Measurements from ENCODE around the gene PRRX2. TPM values are rescaled to one million over a fixed set of nuclear protein-coding genes. Genes with fewer than 3 reads are reported as not detected.

The PRRX2 gene
- total and polyA plus RNA-seq, 7 experiments from 2014 or later = 1.1 TPM; not detected in 6

DNA sequence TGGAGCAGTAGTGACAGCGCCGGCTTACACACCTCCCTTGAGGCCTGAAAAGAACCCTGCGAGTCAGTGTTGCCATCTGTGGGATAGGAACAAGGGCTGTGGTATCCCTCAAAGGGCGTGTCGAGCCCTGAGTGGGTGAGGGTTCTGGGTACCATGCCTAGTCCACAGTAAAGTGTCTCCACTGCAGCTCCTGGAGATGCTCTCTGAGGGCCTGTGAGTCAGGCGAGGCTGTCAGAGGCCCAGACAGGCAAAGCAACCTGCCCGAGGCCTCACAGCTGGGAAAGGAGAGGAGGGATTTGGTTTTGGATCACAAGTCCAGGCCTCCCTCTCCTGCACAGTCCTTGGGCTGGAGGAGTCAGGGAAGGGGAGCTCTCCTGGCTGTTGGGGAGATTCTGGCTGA, 6.1 kb downstream of the PRRX2 start:
- H3K9me3 Mint-ChIP-seq = no peaks in the 10 kb centered on the region
- DNase-seq = peak in 1 of 9 donors; percentile 57
- POLR2A ChIA-PET = no interaction called here
- peak overlapping the region in 1 of 9 donors; percentile 29 for H3K27ac Mint-ChIP-seq
- peaks cover 0 to 7% (median 0%) of the 10 kb centered on the region in 7 donors for H3K4me1 Mint-ChIP-seq
- no peak overlapping the region for H3K27ac ChIP-seq (ENCODE audit: low read depth, low read length)
- CTCF ChIA-PET = no interaction called here
- intact Hi-C loops (cut with micrococcal nuclease) = no loop called here
- no peak overlapping the region for H3K4me3 Mint-ChIP-seq
- no peaks in the 10 kb centered on the region for H3K9me3 ChIP-seq (ENCODE audit: control insufficient read depth in 2 of 3, low read length in 3 of 3)
- H3K27me3 ChIP-seq (ENCODE audit: control insufficient read depth in 2 of 2, insufficient read depth in 2 of 2, low read length in 2 of 2) = no peaks in the 10 kb centered on the region
- H3K27me3 Mint-ChIP-seq = peaks cover 0 to 27% (median 13%) of the 10 kb centered on the region in 5 donors
- H3K4me3 ChIP-seq (ENCODE audit: low read length) = no peak overlapping the region
- no peak for ATAC-seq
- H3K36me3 ChIP-seq (ENCODE audit: control insufficient read depth in 2 of 3, insufficient read depth in 3 of 3, low read length in 3 of 3) = no peaks in the 10 kb centered on the region
- H3K36me3 Mint-ChIP-seq = no peaks in the 10 kb centered on the region
- no peaks in the 10 kb centered on the region for H3K4me1 ChIP-seq (ENCODE audit: control insufficient read depth in 2 of 2, insufficient read depth in 2 of 2, low read length in 2 of 2)

- intact Hi-C loops (cut with micrococcal nuclease) = no loop called here
- no peak overlapping the region for H3K4me3 ChIP-seq (ENCODE audit: low read length)
- H3K36me3 ChIP-seq (ENCODE audit: control insufficient read depth in 2 of 3, insufficient read depth in 3 of 3, low read length in 3 of 3) = no peaks in the 10 kb centered on the region
- Mint-ChIP-seq H3K27me3 (peaks cover 0 to 22% (median 11%) of the 10 kb centered on the region in 5 donors), H3K9me3 (no peaks in the 10 kb centered on the region), H3K4me3 (no peak overlapping the region), H3K4me1 (peaks cover 0 to 3% (median 0%) of the 10 kb centered on the region in 7 donors), H3K36me3 (no peaks in the 10 kb centered on the region), H3K27ac (no peak overlapping the region)
- no peak overlapping the region for H3K27ac ChIP-seq (ENCODE audit: low read depth, low read length)
- ChIA-PET POLR2A (no interaction called here), CTCF (interaction anchor here (0.6 kb wide), 1 partner anchor 53 kb away, joined by 3 read pairs; no protein-coding TSS in a partner anchor)
- no peaks in the 10 kb centered on the region for H3K4me1 ChIP-seq (ENCODE audit: control insufficient read depth in 2 of 2, insufficient read depth in 2 of 2, low read length in 2 of 2)
- DNase-seq (no peak), ATAC-seq (no peak)
- no peaks in the 10 kb centered on the region for H3K27me3 ChIP-seq (ENCODE audit: control insufficient read depth in 2 of 2, insufficient read depth in 2 of 2, low read length in 2 of 2)
- H3K9me3 ChIP-seq (ENCODE audit: control insufficient read depth in 2 of 3, low read length in 3 of 3) = no peaks in the 10 kb centered on the region
These were observed 7.3 kb downstream of the PRRX2 start for GRCh38 chr9:129672702-129673101.

DNA sequence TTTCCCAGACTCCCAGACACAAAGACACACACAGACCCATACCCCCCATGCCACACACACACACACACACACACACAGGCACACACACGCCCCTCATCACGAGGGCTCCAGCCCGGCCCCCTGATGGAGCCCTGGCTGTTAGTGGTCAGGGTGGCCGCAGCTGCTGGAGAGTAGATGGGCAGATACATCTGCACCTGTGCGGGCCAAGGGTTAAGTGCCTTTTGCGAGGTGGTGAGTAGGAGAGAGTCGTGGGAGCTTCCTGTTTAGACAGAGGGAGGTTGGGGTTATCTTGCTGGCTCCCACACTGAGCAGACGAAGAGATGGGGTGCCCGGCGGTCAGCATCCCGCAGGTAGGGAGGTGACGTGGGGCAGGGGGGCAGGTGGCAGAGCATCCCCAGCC, 8.2 kb downstream of the PRRX2 start:
- H3K36me3 Mint-ChIP-seq = no peaks in the 10 kb centered on the region
- no peaks in the 10 kb centered on the region for H3K4me1 ChIP-seq (ENCODE audit: control insufficient read depth in 2 of 2, insufficient read depth in 2 of 2, low read length in 2 of 2)
- ATAC-seq (no peak), DNase-seq (no peak)
- H3K4me3 Mint-ChIP-seq = no peak overlapping the region
- H3K4me3 ChIP-seq (ENCODE audit: low read length) = no peak overlapping the region
- ChIA-PET CTCF (interaction anchor here (1.0 kb wide), 1 partner anchor 11 kb away, joined by 3 read pairs; no protein-coding TSS in a partner anchor), POLR2A (no interaction called here)
- H3K4me1 Mint-ChIP-seq = peaks cover 0 to 3% (median 0%) of the 10 kb centered on the region in 7 donors
- H3K27ac Mint-ChIP-seq = no peak overlapping the region
- H3K9me3 Mint-ChIP-seq = peaks cover 0 to 1% (median 0%) of the 10 kb centered on the region in 11 donors
- no peaks in the 10 kb centered on the region for H3K9me3 ChIP-seq (ENCODE audit: control insufficient read depth in 2 of 3, low read length in 3 of 3)
- H3K27ac ChIP-seq (ENCODE audit: low read depth, low read length) = no peak overlapping the region
- peaks cover 5 to 22% (median 16%) of the 10 kb centered on the region in 5 donors for H3K27me3 Mint-ChIP-seq
- H3K27me3 ChIP-seq (ENCODE audit: control insufficient read depth in 2 of 2, insufficient read depth in 2 of 2, low read length in 2 of 2) = no peaks in the 10 kb centered on the region
- H3K36me3 ChIP-seq (ENCODE audit: control insufficient read depth in 2 of 3, insufficient read depth in 3 of 3, low read length in 3 of 3) = no peaks in the 10 kb centered on the region
- intact Hi-C loops (cut with micrococcal nuclease) = no loop called here

- intact Hi-C loops (cut with micrococcal nuclease) = no loop called here
- CTCF ChIA-PET = interaction anchor here (1.0 kb wide), 1 partner anchor 12 kb away, joined by 3 read pairs; no protein-coding TSS in a partner anchor
- peaks cover 0 to 1% (median 0%) of the 10 kb centered on the region in 11 donors for H3K9me3 Mint-ChIP-seq
These were observed 8.8 kb downstream of the PRRX2 start for GRCh38 chr9:129674229-129674628.

DNA sequence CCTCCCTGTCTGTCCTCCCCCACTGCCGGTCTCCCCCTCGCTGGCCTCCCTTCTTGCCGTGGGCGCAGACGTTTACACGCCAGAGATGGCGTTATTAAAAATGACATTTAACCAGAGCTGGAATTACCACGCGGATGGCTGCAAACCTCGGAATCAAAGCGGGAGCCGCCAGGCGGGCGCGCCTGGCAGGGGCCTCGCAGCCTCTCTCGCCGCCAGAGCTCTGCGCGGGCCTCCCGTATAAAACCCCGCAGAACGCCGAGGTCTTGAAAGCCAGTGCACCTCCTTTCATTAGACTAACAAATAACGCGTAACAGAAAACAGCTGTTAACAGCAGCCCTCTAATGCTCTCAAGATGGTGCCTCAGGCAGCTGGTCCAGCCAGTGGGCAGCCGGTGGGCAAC, 10.2 kb downstream of the PRRX2 start:
- H3K9me3 ChIP-seq (ENCODE audit: control insufficient read depth in 2 of 3, low read length in 3 of 3) = no peaks in the 10 kb centered on the region
- no peak overlapping the region for H3K4me3 Mint-ChIP-seq
- peaks cover 0 to 1% (median 0%) of the 10 kb centered on the region in 11 donors for H3K9me3 Mint-ChIP-seq
- no peak for DNase-seq
- ChIA-PET POLR2A (no interaction called here), CTCF (no interaction called here)
- H3K27ac ChIP-seq (ENCODE audit: low read depth, low read length) = no peak overlapping the region
- ATAC-seq = no peak
- peaks cover 4 to 18% (median 12%) of the 10 kb centered on the region in 5 donors for H3K27me3 Mint-ChIP-seq
- H3K36me3 ChIP-seq (ENCODE audit: control insufficient read depth in 2 of 3, insufficient read depth in 3 of 3, low read length in 3 of 3) = no peaks in the 10 kb centered on the region
- H3K27me3 ChIP-seq (ENCODE audit: control insufficient read depth in 2 of 2, insufficient read depth in 2 of 2, low read length in 2 of 2) = no peaks in the 10 kb centered on the region
- no peak overlapping the region for H3K4me3 ChIP-seq (ENCODE audit: low read length)
- no peaks in the 10 kb centered on the region for H3K36me3 Mint-ChIP-seq
- intact Hi-C loops (cut with micrococcal nuclease) = no loop called here
- H3K4me1 ChIP-seq (ENCODE audit: control insufficient read depth in 2 of 2, insufficient read depth in 2 of 2, low read length in 2 of 2) = no peaks in the 10 kb centered on the region
- peaks cover 0 to 3% (median 0%) of the 10 kb centered on the region in 7 donors for H3K4me1 Mint-ChIP-seq
- no peak overlapping the region for H3K27ac Mint-ChIP-seq

More at GRCh38 chr9:129674229-129674628, 8.8 kb downstream of the PRRX2 start:
- H3K27me3 ChIP-seq (ENCODE audit: control insufficient read depth in 2 of 2, insufficient read depth in 2 of 2, low read length in 2 of 2) = no peaks in the 10 kb centered on the region
- Mint-ChIP-seq H3K36me3 (no peaks in the 10 kb centered on the region), H3K27ac (no peak overlapping the region), H3K27me3 (peaks cover 5 to 19% (median 15%) of the 10 kb centered on the region in 5 donors), H3K4me3 (no peak overlapping the region), H3K4me1 (peaks cover 0 to 3% (median 0%) of the 10 kb centered on the region in 7 donors)
- H3K36me3 ChIP-seq (ENCODE audit: control insufficient read depth in 2 of 3, insufficient read depth in 3 of 3, low read length in 3 of 3) = no peaks in the 10 kb centered on the region
- H3K9me3 ChIP-seq (ENCODE audit: control insufficient read depth in 2 of 3, low read length in 3 of 3) = no peaks in the 10 kb centered on the region
- H3K27ac ChIP-seq (ENCODE audit: low read depth, low read length) = no peak overlapping the region
- no peak for DNase-seq
- POLR2A ChIA-PET = no interaction called here
- H3K4me3 ChIP-seq (ENCODE audit: low read length) = no peak overlapping the region
- H3K4me1 ChIP-seq (ENCODE audit: control insufficient read depth in 2 of 2, insufficient read depth in 2 of 2, low read length in 2 of 2) = no peaks in the 10 kb centered on the region
- ATAC-seq = no peak

GRCh38 chr9:129676287-129676686, 10.8 kb downstream of the PRRX2 start:
- intact Hi-C loops (cut with micrococcal nuclease) = no loop called here
- no peak for DNase-seq
- peaks cover 0 to 3% (median 0%) of the 10 kb centered on the region in 7 donors for H3K4me1 Mint-ChIP-seq
- ChIA-PET CTCF (no interaction called here), POLR2A (no interaction called here)
- H3K27me3 ChIP-seq (ENCODE audit: control insufficient read depth in 2 of 2, insufficient read depth in 2 of 2, low read length in 2 of 2) = no peaks in the 10 kb centered on the region
- no peaks in the 10 kb centered on the region for H3K4me1 ChIP-seq (ENCODE audit: control insufficient read depth in 2 of 2, insufficient read depth in 2 of 2, low read length in 2 of 2)
- no peak overlapping the region for H3K27ac ChIP-seq (ENCODE audit: low read depth, low read length)
- H3K36me3 Mint-ChIP-seq = no peaks in the 10 kb centered on the region
- H3K4me3 Mint-ChIP-seq = no peak overlapping the region
- H3K27me3 Mint-ChIP-seq = peaks cover 4 to 23% (median 12%) of the 10 kb centered on the region in 5 donors
- H3K36me3 ChIP-seq (ENCODE audit: control insufficient read depth in 2 of 3, insufficient read depth in 3 of 3, low read length in 3 of 3) = no peaks in the 10 kb centered on the region
- no peak overlapping the region for H3K27ac Mint-ChIP-seq
- no peak for ATAC-seq
- H3K4me3 ChIP-seq (ENCODE audit: low read length) = no peak overlapping the region
- H3K9me3 Mint-ChIP-seq = peaks cover 0 to 1% (median 0%) of the 10 kb centered on the region in 11 donors
- H3K9me3 ChIP-seq (ENCODE audit: control insufficient read depth in 2 of 3, low read length in 3 of 3) = no peaks in the 10 kb centered on the region

DNA sequence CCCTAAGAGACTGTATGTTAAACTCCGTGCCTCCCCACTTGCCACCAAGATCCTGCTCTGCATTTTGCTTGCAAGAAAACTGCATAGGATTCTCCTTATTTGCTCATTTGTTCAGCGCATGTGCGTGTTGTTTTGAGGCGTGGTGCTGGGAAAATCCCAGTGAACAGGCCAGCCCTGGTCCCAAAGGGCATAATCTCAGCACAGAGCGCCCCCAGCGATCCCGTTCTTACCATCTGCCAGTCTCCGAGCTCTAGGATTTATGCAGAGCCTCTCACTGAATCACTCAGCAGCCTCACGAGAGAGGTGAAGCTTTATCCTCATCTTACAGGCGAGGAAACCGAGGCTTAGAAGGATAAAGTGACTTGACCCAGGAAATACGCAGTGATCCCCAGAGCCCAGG, 11.5 kb downstream of the PRRX2 start:
- CTCF ChIA-PET = no interaction called here
- H3K36me3 ChIP-seq (ENCODE audit: control insufficient read depth in 2 of 3, insufficient read depth in 3 of 3, low read length in 3 of 3) = no peaks in the 10 kb centered on the region
- no peaks in the 10 kb centered on the region for H3K9me3 ChIP-seq (ENCODE audit: control insufficient read depth in 2 of 3, low read length in 3 of 3)
- H3K27me3 Mint-ChIP-seq = peaks cover 4 to 23% (median 12%) of the 10 kb centered on the region in 5 donors
- H3K4me1 Mint-ChIP-seq = peaks cover 0 to under 1% (median 0%) of the 10 kb centered on the region in 7 donors
- no peaks in the 10 kb centered on the region for H3K36me3 Mint-ChIP-seq
- ATAC-seq = no peak
- H3K27ac ChIP-seq (ENCODE audit: low read depth, low read length) = no peak overlapping the region
- no peaks in the 10 kb centered on the region for H3K27me3 ChIP-seq (ENCODE audit: control insufficient read depth in 2 of 2, insufficient read depth in 2 of 2, low read length in 2 of 2)
- no peak for DNase-seq
- H3K9me3 Mint-ChIP-seq = peaks cover 0 to 1% (median 0%) of the 10 kb centered on the region in 11 donors
- no peak overlapping the region for H3K4me3 ChIP-seq (ENCODE audit: low read length)
- no peak overlapping the region for H3K4me3 Mint-ChIP-seq
- intact Hi-C loops (cut with micrococcal nuclease) = no loop called here
- POLR2A ChIA-PET = no interaction called here
- H3K27ac Mint-ChIP-seq = no peak overlapping the region
- no peaks in the 10 kb centered on the region for H3K4me1 ChIP-seq (ENCODE audit: control insufficient read depth in 2 of 2, insufficient read depth in 2 of 2, low read length in 2 of 2)
